Esophagus muscularis mucosa (tissue), 3 donors: Measurements from ENCODE around the gene SLC39A3.

Experiments used
- POLR2AphosphoS5 ChIP-seq, 2 donors: sonication (generic); formaldehyde crosslinking; IDR thresholded peaks; one replicate each; pipeline ENCODE4 v1.6.1; 2017; ENCODE audit warnings: antibody characterized with exemption in 2 of 2
- TF ChIP-seq, protein P1 (sequence below), 3 experiments: fragments of 200-600 bp in 2 of 3; fragments of 450-650 bp in 1 of 3; sonication (generic) in 2 of 3; IDR thresholded peaks; one replicate each; pipeline ENCODE4 v1.5.1; 2017 to 2019; ENCODE audit warnings: antibody characterized with exemption in 3 of 3, mild to moderate bottlenecking in 2 of 3, moderate library complexity in 1 of 3

- TF ChIP-seq, protein P1, sequence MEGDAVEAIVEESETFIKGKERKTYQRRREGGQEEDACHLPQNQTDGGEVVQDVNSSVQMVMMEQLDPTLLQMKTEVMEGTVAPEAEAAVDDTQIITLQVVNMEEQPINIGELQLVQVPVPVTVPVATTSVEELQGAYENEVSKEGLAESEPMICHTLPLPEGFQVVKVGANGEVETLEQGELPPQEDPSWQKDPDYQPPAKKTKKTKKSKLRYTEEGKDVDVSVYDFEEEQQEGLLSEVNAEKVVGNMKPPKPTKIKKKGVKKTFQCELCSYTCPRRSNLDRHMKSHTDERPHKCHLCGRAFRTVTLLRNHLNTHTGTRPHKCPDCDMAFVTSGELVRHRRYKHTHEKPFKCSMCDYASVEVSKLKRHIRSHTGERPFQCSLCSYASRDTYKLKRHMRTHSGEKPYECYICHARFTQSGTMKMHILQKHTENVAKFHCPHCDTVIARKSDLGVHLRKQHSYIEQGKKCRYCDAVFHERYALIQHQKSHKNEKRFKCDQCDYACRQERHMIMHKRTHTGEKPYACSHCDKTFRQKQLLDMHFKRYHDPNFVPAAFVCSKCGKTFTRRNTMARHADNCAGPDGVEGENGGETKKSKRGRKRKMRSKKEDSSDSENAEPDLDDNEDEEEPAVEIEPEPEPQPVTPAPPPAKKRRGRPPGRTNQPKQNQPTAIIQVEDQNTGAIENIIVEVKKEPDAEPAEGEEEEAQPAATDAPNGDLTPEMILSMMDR (IDR thresholded peaks at IDR 0.05), result no peak
- TF ChIP-seq POLR2AphosphoS5 (IDR thresholded peaks at IDR 0.05), result no peak
Measured at GRCh38 chr19:2754659-2755447, 15.0 kb upstream of the SLC39A3 start.
